Left colon (tissue), 2 donors: ENCODE measurements around the gene LIMS1. TPM values are rescaled to one million over a fixed set of nuclear protein-coding genes. Genes with fewer than 3 reads are reported as not detected.

Source experiments
- ATAC-seq: fragments of 200-7000 bp; cut with Tn5 transposase; one replicate; pipeline ENCODE4 v1.9.1; 2020; ENCODE audit warnings: mild to moderate bottlenecking, moderate library complexity
- DNase-seq, 2 donors: peaks; one replicate each; pipeline ENCODE4 v3.0.0-alpha.2; 2020
- intact Hi-C, 2 donors: fragments of 100-400 bp; cut with DNase I in 1 of 2; cut with micrococcal nuclease in 1 of 2; formaldehyde crosslinking; loops; one replicate each; pipeline versions ENCODE4 v1.11.2 to v1.14.0; 2022; cut with DNase I, micrococcal nuclease
- total RNA-seq, 2 donors: library from RNA; stranded (reverse); fragmentation: NEBNext Ultra II Directional; extraction: Animal tissue kit (Norgen Biotek cat#: 25700); gene quantifications; one replicate each; pipeline ENCODE4 v1.2.1, GENCODE V29; 2021
- donor health status: DM: no; HTN: no; CAD: no.
- donor health status: DM: yes; HTN: yes; CAD: no.

LIMS1 gene
- total RNA-seq, 2 donors from 2014 or later = 28.4 to 33.9 TPM

DNA sequence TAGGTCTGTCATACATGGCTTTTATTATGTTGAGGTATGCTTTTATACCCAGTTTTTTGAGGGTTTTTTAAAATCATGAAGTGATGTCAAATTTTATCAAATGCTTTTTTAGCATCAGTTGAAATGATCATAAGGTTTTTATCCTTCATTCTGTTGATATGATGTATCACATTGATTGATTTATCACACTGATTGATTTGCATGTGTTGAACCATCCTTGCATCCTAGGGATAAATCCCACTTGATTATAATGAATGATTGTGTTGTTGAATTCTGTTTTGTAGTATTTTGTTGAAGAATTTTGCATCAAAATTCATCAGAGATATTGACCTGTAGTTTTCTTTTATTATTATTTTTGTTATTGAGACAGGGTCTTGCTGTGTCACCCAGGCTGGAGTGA is 68.2 kb downstream of the LIMS1 start:
- intact Hi-C loops = no loop called here
- DNase-seq = no peak
- ATAC-seq = no peak

DNA sequence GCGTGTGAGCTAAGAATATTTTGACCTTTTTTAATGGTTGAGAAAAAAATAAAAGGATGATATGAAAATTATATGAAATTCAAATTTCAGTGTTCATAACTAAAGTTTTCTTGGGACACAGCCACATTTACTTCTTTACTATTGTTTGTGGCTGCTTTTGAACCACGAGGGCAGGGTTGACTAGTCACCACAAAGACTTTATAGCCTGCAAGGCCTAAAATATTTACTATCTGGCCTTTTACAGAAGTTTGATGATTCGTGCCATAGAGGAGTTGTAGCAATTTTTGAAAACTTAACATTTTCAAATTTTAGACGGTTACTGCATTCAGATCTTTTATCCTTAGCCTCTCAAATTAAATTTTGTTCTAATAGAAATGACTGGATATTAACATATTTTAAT is 69.9 kb downstream of the LIMS1 start:
- DNase-seq (no peak), ATAC-seq (no peak)
- intact Hi-C loops = no loop called here

DNA sequence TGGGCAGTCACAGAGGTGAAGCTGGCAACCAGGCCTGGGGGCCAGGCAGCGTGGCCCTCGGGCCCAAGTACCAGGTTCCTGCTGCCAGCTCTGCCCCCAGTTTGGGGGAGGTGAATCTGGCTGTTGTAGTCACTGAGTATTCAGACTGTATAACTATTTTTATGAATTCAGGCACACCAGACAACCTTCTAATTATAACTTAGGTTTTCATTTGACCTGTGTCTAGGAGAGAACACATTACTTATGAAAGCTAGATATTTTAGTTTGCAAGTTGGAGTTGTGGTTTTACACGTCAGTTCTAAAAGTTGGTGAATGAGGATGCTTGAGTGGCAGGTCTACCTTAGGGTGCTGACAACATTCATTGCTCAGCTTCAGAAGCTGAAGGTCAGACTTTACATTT is 71.7 kb downstream of the LIMS1 start:
- intact Hi-C loops = no loop called here
- no peak for DNase-seq
- ATAC-seq = no peak

DNA sequence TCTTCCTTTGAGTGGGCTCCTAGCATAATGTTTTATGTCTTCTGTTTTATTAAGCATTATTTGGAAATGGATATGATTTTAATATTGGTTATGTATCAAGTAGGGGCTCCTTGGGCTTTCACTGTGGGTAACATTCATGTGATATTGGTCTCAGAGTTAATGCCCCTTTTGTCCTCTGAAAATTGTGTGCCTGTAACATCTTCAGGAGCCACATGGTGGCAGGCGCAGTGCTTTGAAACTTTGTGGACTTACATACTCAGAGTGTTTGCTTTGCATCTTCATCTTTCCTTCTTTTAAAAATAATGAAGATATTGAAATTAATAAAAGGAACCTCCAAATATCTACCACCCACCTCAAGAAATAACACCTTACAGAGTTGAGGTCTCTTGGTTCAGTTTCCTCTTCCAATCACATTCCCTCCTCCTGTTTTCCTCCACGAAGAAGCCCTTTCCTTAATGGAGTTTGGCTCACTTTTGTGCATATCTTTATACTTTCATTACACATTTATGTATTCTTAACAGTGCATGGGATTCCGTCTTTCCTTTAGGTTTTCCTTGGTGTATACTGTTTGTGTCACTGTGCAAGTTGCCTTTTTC is 73.5 kb downstream of the LIMS1 start:
- intact Hi-C loops = no loop called here
- peak in 1 of 2 donors; percentile 47 for DNase-seq
- ATAC-seq = peak; percentile 68

DNA sequence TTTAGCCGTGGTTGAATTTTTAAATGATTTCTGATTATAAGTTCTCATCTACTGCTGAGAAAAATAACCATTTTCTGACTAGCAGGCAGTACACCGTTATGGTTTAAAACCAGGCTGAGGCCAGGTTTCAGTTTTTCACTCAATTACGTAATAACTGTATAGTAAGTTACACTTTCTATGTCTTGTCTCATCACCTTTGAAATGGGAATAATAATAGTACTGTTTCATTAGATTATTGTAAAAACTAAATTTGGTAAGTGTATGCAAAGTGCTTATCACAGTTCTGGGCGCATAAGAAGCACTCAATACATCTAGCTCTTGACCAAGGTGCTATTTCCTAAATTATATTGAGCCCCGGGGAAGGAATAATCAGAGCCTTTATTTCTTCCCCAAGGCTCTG is 76.8 kb downstream of the LIMS1 start:
- DNase-seq = no peak
- ATAC-seq = no peak
- intact Hi-C loops = no loop called here

DNA sequence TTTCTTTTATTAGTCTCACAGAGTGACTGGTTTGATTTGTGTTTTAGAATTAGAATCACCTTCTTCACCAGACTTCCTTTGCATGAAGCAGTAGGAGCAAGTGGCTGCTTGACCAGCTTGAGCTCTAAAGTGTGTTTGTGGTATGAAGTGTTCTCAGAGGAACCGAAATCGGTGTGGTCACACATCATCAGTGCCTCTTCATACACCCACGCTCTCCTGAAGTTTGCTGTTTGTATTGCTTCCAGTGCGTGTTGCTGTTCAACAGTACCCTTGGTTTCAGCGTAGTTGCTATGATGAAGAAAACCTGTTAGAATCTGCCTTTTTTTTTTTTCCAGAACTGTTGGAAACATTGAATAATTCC is 77.9 kb downstream of the LIMS1 start:
- intact Hi-C loops = no loop called here
- DNase-seq (no peak), ATAC-seq (no peak)

DNA sequence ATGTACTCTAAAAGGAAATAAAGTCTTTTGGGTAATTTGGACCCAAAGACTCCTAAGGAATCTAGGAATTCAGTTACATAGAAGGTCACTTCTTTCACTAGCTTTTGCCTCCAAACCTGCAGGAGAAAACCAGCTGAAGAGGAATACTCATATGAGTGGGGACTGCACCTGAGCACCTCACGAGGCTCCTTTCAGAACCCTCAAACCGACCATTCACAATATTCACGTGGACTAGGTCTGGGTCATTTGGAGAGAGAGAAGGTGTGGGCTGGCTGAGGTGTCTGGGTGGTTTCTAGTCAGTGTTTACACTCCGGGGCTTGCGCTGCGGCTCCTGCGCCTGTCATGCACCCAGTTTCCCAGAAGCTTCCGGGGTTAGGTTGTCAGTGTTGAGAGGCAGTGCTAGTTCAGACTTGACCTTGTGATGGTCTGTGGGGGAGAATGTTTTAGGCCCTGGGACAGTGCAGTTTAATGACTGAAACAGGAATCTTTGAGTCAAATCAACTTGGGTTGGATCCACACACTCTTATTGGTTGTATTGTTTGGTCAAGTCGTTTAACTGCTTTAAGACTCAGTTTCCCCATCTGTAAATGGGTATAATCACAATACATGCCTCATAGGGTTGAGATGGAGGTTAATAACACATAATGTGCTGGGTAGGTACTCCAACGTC is 78.4 kb downstream of the LIMS1 start:
- DNase-seq (peak; percentile 33 to 44), ATAC-seq (peak; percentile 21)
- intact Hi-C loops = no loop called here

DNA sequence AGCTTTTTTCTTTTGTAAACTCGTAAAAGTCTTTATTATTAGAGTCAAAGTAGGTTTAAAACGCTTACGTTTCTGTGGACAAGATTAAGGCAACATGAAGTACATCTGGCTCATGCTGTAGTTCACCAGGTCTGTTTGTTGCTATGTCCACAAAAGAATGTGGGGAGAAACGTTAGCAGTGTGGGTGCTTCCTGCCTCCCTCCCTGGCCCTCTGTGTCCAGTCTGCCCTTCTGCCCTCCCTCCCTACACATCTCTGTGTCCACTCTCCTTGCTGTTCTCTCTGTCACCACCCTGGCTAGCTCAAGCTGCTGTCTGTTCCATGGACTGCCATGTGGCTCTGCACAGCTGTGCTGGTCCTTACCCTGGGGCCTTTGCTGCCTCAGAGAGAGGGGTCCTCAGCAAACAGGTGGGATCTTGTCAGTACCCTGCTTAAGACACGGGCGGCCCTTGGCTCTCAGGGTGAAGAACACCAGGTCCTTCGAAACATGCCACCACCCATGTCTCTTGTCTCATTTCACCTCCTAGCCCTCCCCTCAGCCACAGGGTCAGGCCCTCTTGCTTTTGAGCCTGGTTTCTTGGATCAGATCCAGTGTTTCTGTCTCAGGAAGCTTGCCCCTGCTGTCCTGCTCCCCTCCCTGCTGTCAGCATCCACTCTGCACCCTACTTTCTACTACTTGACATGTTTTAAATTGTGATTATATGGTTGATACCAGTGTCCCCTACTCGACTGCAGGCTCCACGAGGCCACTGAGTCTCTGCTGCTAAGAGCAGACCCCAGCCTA is 79.2 kb downstream of the LIMS1 start:
- DNase-seq (no peak), ATAC-seq (no peak)
- intact Hi-C loops = no loop called here

DNA sequence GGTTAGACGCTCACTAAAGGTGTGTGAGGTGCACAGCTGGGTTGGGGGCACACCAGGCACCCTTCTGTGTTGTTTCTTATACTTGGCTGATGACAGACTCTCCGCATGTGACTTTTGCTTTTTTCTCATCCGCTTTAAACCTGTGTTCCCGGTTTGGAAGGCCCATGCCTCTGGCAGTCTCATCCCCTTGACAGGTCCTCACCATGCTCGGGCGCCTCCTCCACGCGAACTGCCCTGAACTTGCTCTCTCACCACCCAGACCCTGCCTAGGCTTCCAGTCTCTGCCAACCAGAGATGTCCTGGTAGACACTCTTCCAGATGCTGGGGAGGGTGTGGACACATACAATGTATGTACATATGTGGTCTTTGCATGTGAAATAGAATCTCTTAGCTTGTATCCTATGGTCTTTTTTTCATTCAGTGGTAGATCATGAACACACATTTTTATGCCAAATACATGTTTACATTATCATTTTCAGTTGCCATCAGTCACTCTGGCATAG is 79.8 kb downstream of the LIMS1 start:
- no peak for DNase-seq
- no peak for ATAC-seq
- intact Hi-C loops = no loop called here

DNA sequence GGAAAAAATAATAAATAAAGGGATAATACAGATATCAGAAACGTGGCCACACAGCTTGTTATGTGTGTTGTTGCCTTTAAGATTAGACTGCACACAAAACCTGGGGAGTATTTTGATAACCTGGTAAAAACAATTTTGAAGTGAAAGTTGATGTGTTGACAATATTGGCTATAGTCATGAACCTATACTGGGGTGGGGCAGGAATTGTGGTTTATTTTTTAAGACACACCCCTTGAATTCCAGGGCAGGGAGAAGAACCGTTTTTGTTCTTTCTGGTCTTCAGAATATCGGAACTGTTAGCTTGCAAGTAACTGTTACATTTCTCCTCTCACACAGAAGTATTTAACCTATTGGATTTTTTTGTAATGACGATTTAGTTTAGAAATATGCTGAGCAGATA is 80.4 kb downstream of the LIMS1 start:
- intact Hi-C loops = no loop called here

DNA sequence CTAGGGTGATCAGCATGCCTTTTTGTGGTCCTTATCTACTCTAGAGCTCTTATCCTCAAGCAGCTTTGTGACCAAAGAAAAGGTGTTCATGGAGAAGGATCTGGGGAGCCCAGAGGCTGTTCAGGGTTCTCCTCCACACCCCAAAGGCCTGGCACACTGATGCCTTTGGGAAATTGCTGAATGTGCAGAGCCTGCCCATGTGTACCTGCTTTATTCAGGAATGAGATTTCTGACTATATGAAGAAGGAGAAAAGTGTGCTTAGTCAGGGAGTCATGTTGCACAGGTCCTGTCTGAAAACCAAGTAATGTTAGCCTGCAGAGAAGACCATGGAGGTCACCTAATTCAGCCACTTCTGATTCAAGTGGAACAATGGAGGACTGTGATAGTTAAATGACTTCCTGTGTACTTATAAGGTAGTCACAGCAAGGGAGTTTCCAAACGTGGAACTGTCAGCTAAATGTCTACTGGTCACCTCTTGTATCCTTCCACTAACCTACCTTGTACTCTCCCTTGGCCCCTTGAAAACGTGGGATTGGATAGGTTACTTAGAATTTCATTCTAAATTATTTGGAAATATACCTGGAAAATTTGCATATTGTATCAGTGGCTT is 81.3 kb downstream of the LIMS1 start:
- DNase-seq (no peak), ATAC-seq (peak; percentile 51)
- intact Hi-C loops = no loop called here

More for the DNA sequence above, 80.4 kb downstream of the LIMS1 start:
- ATAC-seq (no peak), DNase-seq (no peak)

DNA sequence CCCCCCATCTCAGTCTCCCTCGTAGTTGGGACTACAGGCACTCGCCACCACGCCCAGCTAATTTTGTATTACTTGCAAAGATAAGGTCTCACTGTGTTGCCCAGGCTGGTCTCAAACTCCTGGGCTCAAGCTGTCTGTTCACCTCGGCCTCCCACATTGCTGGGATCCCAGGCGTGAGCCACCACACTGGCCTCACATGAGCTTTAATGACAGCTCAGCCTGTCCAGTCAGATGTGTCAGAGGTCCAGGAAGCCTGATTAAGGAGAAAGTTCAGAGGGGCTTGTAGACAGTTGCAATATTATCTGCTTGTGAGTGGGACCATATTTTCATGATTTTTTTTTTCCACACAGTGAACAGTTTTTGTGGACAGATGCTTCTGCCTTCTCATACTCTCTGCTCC is 82.0 kb downstream of the LIMS1 start:
- DNase-seq (no peak), ATAC-seq (no peak)
- intact Hi-C loops = no loop called here

DNA sequence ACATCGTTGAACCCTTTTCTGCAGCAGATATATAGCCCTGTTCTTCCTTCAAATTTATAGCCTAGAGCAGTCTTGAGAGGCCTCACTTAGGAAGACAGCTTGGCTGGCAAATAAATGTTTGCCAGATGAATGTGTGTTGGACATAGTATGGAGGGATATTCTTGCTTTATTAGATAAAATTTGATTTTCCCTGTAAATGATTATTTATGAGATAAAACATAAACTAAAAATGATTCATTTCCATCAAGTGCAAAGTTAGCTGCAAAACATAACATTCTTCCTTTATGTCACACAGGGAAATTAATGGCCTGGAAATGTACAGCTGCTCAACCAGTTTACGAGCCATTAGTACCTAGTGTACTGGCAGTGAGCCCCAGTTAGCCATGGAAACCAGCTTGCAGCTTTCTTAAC is 82.5 kb downstream of the LIMS1 start:
- ATAC-seq = no peak
- DNase-seq = no peak
- intact Hi-C loops = no loop called here

DNA sequence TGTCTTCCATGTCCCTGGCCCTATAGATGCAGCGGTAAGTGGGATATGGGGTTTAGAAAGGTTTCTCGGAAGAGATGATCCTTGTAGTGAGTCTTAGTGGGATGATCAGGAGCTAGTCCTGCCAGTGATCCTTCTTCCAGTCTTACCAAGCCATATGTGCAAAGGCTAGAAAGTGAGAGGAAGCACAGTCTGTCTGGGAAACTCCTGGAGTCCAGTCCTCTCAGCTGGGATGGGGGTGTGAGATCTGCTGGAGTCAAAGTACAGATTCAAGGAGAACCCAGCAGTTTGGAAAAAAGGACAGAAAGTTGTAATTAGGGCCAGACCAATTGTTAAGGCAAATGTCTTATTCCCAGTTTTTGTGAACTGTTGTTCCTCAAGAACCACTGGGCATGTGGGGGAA is 83.3 kb downstream of the LIMS1 start:
- ATAC-seq = no peak
- intact Hi-C loops = no loop called here

DNA sequence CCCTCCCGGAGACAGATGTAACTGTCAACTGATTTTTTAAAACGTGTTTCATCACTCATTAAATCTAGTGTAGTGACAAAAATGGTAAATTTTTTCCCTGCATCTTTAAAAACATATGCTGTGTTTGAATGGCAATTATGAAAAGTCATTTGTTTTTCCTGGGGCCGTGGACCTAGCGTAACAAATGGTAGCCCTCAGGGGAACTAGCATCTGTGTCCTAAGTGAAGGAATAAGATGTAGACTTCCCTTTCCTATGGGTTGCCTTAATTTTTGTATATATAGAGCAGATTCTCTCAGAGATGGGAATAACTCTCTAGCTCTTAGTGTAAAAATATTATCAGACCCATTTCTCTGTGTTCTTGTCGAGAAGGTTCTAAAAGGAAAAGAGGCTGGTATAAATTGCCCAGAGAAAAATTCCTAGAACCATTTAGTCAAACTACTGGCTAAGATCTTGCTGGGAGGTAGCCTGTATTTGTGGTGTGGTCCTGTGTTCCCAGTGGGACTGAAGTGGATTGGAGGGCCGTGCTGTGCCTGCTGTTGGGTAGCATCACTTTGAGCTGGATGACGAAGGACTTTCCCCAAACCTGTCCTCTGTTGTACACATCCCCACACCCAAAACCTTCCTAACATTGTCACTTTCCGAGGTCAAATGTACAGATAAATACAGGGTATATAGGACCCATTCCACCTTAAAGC is 85.8 kb downstream of the LIMS1 start:
- ATAC-seq (no peak), DNase-seq (no peak)
- intact Hi-C loops = no loop called here

More for the DNA sequence above, 83.3 kb downstream of the LIMS1 start:
- no peak for DNase-seq

DNA sequence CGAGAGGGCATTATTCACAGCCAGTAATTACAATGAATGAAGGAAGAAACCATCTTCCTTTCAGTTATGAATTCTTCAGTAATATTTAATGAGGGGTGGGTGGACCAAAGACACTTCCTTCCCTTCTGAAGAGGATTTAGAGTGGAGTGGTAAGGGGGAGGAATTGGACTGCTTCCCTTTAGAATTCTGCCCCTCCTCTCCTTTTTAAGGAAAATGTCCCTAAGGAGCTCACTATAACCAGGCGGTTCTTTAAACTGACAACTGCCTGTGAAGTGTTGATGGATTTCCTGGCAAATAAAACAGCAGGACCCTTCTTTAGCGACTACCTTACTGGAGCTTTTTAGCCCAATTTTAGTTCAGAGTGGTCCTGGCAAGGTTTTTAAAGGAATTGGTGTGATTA is 86.4 kb downstream of the LIMS1 start:
- no peak for DNase-seq
- no peak for ATAC-seq
- intact Hi-C loops = no loop called here

DNA sequence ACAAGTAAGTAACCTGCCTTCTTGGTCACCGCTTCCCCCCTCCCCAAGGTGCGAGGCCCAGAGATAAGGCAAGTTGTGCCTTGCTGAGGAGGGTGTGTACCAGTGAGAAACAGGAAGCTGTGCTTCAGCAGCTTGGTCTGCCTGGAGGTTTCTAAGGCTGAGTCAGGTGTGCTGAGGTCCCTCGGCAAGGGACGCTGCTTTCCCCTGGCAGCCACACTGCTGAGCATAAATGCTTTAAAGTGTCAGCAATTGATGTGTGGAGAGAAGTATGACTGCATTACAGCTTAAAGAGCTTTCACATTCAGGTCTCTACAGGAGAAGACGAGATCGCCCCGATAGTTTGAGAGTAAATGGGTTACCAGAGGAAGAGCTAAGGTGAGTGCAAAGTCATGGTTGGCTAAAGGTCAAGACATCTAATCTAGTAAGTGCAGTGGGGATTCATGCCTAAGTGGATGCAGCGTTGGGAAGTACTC is 86.9 kb downstream of the LIMS1 start:
- peak; percentile 90 for ATAC-seq
- intact Hi-C loops = no loop called here

DNA sequence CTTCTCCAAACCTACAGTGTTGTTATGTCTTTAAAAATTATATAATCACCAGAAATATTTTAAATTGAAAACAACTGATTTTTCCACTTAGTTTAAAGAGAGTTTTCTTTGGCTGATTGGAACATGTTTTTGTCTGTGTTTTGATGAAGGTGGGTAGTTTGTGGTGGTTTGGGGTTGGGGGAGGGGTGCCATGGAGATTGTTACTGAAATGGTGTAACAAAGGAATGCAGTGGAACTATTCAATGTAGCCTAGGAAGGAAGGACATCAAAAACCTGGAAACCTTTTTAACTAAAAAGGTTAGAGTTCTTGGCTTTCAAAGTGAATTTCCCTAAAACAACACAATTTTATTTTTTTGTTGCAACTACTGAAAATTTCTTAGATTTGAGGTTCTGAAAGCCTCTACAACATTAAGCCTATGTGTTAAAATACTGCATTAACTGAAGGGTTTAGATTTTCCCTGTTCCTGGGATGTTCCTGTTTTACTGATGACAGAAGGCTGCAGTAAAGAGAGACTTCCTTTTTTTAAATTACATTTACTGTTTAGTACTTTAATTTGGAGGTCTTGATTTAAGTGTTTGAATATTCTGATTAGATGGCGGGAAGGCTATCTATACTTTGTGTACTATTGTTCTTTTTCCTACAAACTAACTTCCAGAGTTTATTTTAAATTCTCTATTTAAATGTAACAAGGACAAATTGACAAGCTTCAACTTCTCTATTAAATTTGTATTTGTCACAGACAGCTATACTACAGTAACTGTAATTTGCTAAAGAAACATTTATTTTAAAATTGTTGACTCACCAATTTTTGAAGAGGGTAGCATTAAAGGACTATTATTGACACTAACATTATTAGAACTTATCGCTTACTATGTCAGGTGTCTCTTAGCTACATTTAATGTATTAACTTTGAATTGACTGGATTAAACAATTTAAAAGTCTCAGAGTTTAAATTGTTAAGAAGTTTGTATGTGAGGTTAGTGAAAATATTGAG is 87.7 kb downstream of the LIMS1 start:
- intact Hi-C loops = no loop called here
- no peak for DNase-seq
- ATAC-seq = no peak

More for the DNA sequence above, 86.9 kb downstream of the LIMS1 start:
- DNase-seq = peak; percentile 50 to 58
